DMS153 treated with DMSO at 0.1 percent for 48 hours (cell line): ENCODE data around the gene HTRA3.

Source experiments
- DNase-seq: peaks from one replicate; lab custom pipeline; 2025; ENCODE audit not compliant: unreplicated experiment; lab: John Stamatoyannopoulos, UW

Gene HTRA3

DNA sequence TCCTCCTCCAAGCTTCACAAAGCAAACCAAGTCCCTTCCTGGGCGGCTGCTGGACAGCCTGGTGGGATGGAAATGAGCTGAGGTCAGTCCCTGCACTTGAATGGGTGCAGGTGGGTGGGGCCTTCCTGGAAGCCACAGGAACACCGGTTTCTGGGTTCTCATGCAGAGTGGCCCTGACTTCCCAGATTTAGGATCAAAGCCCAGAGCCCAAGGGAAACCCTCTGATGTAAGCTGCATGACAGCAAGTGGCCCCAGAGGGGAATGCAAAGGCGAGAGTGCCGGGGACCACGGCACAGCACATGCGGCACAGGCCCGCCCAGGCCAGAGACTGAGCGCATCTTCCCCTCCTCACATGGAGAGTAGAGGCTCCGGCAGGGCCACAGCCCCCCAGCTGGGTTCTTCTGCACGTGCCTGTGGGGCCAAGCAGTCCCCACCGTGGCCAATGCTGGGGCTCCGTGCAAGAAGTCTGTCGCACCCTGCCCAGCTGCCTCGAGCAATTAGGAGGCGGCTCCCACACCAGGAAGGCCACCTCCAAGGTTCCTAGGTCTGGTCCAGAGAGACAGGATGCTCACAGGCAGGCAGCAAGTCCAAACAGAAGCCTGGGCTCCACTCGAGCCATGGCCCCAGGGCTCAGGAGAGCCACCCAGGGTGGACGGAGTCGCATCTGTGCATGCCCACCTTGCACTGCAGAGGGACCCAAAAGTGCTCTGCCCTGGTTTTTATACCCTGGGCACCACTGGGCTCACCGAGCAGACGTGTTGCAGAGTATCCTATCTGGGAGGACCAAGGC, 83.0 kb downstream of the HTRA3 start:
- DNase-seq, result no peak

DNA sequence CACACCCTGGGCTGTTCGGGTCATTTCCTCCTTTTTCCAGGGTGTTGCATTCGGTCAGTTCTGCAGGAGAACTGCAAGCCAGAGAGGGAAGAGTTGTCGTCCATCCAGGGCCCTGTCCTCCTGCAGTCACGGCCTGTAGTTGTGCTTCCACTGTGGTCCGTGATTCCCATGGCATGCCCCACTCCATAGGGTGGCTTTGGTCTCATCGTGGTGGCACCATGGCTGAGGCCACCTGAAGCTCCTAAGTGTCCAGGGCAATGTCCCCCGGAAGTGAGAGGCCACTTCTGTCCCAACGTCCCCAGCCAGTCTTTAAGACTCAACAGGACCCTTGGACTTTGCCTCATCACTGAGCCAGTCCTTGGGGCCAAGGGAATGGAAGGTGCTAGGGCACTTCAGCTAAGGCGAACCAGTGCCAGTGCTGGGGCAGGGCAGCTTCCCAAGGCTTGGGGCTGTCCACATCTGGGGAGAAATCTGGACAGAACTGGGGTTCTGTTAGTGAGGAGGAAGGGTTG, 83.7 kb downstream of the HTRA3 start:
- DNase-seq, result no peak

DNA sequence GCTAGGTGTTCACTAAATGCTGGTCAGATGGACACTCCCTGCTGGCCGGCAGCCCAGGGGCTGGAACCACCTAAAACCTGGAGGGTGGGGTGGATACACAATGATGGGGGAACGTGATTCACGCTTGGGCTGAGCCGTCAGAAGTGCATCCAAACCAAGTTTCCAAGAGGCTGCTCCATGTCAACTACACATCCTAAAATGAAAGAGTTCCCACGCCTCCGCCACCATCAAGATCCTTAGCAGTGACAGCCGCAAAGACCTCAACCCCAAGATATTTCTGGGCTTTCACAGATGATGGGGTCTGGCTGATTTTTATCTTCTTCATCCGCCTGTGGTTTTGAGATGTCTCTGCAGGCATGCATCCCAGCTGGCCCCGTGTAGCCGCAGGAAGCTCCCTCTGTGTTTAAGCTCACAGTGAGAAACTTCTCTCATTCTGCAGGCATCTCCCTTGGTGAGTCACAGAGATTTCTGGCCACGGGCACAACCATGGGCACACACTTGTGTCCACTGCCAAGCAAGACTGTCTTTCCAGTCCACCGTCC, 84.4 kb downstream of the HTRA3 start:
- no peak for DNase-seq

DNA sequence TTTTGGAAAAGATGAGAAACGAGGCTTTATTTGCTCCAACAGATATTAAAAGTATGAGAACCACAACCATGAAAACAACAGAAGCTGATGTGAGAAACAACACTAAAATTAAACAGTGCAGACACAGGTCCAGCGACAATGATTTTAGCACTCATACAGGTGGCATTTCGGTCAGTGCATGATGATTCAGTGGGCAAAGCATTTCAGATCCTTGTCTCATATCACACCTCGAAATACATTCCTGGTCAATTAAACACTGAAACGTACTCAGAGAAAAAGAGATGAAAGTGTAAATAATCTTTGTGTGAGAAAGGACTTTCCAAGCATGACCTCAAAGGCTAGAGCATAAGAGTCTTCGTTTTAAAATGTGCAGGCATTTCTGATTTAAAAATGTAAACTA, 85.8 kb downstream of the HTRA3 start:
- no peak for DNase-seq

DNA sequence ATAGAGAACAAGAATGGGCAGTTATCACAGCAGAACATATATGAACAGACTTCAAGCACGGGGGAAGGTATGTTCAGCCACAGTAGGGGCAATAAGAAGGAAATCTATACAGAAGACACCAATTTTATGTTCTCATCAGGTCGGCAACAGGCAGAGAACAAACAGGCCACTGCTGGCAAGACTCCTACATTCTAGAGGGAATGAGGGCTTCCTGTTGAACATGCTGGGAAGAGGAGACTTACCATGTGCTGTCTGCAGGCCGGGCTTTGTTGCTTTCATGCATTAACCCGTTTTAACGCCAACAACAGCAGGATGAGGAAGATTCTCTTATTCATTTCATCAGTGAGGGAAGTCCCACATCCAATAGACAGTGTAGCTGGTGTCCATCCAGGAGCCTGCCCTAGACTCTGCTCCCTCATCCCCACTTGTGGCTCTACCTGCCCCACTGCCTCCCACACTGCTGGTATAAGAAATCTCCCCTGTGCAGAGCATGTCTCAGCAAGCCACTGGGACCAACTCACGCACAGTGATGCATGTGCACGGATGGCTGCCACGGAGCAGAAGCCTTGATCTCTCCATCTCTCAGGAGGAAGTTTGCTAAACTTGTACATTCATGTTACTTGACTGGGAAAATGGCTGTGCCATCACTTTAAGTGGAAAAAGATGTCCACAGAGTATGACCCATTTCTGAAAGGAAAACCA, 86.5 kb downstream of the HTRA3 start:
- no peak for DNase-seq
